Astrocyte of the spinal cord (primary cell): ENCODE data around the gene SYNE4.
A peak's percentile ranks its signal among the peaks of the same experiment; 100 is the strongest.

Experiments used
- DNase-seq: peaks from one replicate; pipeline ENCODE4 v3.0.0; 2011; ENCODE audit warnings: low read depth, low spot score
- H3K4me3 ChIP-seq: 2 replicates; pipeline ENCODE4 v1.5.1; 2011; ENCODE audit warnings: low read depth, mild to moderate bottlenecking, low read length, moderate library complexity
- in situ Hi-C: cut with HindIII; loops from 2 replicates; pipeline ENCODE4 v1.10.0; 2017; ENCODE audit warnings: low sequenced_read_pairs
- TF ChIP-seq, protein P1 (sequence below): IDR thresholded peaks from 2 replicates; pipeline ENCODE4 v1.5.1; 2012; ENCODE audit warnings: low read depth, mild to moderate bottlenecking, low read length, inconsistent platforms

The SYNE4 gene

DNA sequence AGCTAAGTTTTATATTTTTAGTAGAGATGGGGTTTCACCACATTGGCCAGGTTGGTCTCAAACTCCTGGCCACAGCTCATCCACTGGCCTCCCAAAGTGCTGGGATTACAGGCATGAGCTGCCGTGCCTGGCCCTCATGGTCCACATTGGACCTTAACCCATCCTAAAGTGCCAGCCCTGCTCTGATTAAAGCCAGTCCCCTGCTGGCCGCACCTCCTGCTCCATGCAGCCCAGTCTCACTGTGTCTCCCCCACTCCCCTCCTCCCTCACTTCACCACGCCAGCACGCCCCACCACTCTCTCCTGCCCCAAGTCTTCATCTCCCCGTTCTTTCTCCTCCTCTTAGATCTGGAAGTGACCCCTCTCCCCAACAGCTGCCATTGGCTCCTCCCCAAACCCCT is 30.3 kb downstream of the SYNE4 start:
- in situ Hi-C loops: no loop called here
- DNase-seq: no peak
- TF ChIP-seq, protein P1, sequence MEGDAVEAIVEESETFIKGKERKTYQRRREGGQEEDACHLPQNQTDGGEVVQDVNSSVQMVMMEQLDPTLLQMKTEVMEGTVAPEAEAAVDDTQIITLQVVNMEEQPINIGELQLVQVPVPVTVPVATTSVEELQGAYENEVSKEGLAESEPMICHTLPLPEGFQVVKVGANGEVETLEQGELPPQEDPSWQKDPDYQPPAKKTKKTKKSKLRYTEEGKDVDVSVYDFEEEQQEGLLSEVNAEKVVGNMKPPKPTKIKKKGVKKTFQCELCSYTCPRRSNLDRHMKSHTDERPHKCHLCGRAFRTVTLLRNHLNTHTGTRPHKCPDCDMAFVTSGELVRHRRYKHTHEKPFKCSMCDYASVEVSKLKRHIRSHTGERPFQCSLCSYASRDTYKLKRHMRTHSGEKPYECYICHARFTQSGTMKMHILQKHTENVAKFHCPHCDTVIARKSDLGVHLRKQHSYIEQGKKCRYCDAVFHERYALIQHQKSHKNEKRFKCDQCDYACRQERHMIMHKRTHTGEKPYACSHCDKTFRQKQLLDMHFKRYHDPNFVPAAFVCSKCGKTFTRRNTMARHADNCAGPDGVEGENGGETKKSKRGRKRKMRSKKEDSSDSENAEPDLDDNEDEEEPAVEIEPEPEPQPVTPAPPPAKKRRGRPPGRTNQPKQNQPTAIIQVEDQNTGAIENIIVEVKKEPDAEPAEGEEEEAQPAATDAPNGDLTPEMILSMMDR: no peak
- no peak overlapping the region for H3K4me3 ChIP-seq

DNA sequence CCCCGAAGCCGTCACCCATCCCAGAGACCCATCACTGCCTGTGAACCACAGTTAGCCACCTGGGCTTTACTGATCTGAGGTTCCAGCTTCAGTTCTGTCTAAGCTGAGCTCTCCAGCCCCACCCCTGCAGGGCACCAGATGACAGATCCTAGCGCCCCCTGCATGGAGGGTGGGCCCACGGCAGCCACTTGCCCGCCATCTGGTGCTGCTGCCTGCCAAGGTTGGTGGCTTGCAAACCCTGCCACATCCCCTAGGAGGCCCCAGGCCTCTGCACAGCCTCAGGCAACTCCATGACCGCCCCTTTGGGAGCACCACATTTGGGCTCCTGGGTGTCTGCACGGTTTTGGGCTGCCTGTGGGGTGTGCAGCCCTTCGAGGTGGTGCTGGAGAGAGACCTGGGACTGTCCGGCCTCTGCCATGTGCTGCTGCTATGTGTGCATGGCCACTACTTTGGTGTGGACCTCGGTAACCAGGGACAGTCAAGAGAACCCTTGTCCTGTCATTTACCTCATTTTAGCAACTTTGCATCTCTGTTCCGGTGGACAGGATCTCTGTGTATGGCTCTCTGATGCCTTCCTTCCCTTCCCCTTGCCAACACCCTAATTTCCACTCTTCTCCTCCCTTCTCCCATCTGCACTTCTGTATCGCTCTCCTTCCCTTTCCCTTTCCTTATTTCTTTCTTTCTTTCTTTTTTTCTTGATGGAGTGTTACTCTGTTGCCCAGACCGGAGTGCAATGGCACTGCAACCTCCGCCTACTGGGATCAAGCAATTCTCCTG is 31.0 kb downstream of the SYNE4 start:
- TF ChIP-seq, protein P1: peak; percentile 4
- in situ Hi-C loops: no loop called here
- no peak for DNase-seq
- H3K4me3 ChIP-seq: no peak overlapping the region

DNA sequence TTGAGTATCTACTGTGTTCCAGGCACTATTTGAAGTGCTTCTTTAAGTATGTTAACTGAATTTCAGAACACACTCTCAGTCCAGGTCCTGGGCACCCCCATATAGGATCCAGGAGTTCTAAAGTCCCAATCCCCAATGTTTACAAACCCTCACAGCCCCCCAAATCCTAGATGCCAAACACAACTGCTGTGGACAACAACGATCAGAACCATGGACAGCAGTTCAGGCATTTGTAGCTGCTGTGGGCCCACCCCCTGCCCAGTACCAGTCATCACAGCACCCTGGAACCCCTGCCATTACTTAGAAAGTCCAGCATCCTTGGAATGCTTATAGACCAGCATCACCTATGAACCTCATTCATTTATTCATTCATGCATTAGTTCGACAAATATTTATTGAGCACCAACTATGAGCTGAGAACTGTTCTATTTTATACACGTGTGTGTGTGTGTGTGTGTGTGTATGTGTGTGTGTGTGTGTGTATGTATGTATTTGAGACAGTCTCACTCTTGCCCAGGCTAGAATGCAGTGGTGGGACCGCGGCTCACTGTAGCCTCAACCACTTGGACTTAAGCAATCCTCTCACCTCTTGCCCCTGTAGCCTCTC is 32.9 kb downstream of the SYNE4 start:
- in situ Hi-C loops: no loop called here
- TF ChIP-seq, protein P1: no peak
- peak; percentile 9 for DNase-seq
- H3K4me3 ChIP-seq: no peak overlapping the region

DNA sequence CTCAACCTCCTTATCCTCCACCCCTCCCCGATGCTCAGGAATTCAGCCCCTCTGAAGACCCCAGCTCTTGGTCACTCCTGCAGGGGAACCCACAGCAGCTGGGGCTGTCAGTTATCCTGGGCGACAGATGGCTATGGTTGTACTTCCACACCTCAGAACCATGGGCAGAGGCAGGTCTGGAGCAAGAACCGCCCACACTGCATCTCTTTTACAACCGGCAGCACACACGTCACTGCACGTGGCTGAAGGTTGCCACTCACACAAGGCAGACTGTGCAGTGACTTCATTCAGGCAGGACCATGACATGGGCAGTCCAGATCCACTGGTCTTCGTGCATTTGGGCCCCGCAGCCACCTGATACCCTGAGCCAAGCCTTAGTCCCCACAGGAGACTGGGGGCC is 35.1 kb downstream of the SYNE4 start:
- no peak for DNase-seq
- no peak overlapping the region for H3K4me3 ChIP-seq
- TF ChIP-seq, protein P1: no peak
- in situ Hi-C loops: no loop called here

DNA sequence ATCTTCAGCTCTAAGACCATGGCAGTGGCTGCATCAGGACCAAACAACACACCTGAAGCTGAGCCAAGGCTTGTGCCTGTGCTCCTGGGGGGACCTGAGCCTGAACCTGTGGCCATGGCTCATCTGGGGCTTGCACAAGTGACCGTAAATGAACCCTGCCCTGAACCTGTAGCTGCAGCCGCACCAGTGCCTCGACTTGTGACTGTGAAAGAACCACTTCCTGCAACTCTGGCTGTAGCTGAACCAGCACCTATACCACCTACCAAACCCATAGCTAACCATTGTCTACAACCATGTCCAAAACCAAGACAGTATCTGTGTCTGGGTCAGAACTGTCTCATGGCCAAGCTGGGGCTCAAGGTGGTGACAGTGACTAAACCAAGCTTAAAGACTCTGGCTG is 41.8 kb downstream of the SYNE4 start:
- no peak for DNase-seq
- in situ Hi-C loops: no loop called here
- H3K4me3 ChIP-seq: no peak overlapping the region

DNA sequence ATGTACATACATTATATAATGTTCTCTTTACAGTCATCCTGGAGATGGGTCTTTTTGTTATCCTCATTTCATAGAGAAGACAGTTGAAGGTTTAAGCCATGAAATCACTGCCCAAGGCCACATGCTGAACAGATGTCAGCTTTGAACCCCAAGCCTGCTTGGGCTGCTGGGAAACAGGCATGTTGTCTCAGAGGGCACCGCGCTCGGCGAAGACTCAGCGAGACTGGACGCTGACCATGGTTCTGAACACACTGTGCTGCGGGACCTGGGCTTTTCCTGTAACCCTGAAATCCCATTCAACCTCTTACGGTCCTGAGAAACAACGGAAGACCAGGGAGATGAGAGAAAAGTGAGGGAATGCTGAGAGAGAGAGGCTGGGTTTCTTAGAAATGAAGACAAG is 45.1 kb downstream of the SYNE4 start:
- peak; percentile 56 for DNase-seq
- TF ChIP-seq, protein P1: no peak
- H3K4me3 ChIP-seq: no peak overlapping the region
- in situ Hi-C loops: no loop called here

More for the DNA sequence above, 41.8 kb downstream of the SYNE4 start:
- TF ChIP-seq, protein P1: no peak
